HepG2 (cell line): ENCODE data around the gene TMEM108. TPM values are rescaled to one million over a fixed set of nuclear protein-coding genes. Genes with fewer than 3 reads are reported as not detected.

Source experiments
- ATAC-seq: fragments of 200-7000 bp; cut with Tn5 transposase; 3 replicates; pipeline ENCODE4 v1.9.1; 2020; ENCODE audit warnings: mild to moderate bottlenecking, moderate library complexity
- BruUV-seq: library from RNA; stranded (reverse); fragments of 400-500 nt; replicated peaks from 2 replicates; lab custom pipeline; 2021; lab: Mats Ljungman, UMichigan
- CTCF ChIA-PET: fragments of 300-600 bp; formaldehyde crosslinking; extraction: SDS; loops from one replicate; lab custom pipeline; 2021; ENCODE audit warnings: low total read pairs, inconsistent platforms, low intra/inter-chr PET ratio; lab: Yijun Ruan, JAX
- POLR2A ChIA-PET: fragments of 350-600 bp; sonication (Branson Sonifier 250); formaldehyde crosslinking; loops from one replicate; lab custom pipeline; 2020; ENCODE audit warnings: antibody characterized with exemption, inconsistent platforms; lab: Yijun Ruan, JAX
- DNase-seq: peaks from one replicate; pipeline ENCODE4 v3.0.0-alpha.2; 2015; ENCODE audit warnings: low spot score
- FAIRE-seq: peaks from 3 replicates; lab custom pipeline; 2011; peaks lifted over from hg19 to GRCh38; lab: Jason Lieb, UNC
- H2AFZ ChIP-seq: one replicate; pipeline ENCODE4 v1.6.1; 2011; ENCODE audit warnings: low read length, inconsistent platforms
- H3K27ac ChIP-seq: fragments of 300-600 bp; 3 replicates; pipeline ENCODE4 v1.8.0; 2011; ENCODE audit warnings: mixed run types, mild to moderate bottlenecking, mixed read lengths, low read length, inconsistent platforms; ENCODE audit not compliant: insufficient read depth; ENCODE audit errors: extremely low read length
- H3K27me3 ChIP-seq, 2 experiments: fragments of 200-600 bp in 1 of 2; 2 replicates in 1 of 2; 3 replicates in 1 of 2; pipeline versions ENCODE4 v1.6.0 to v1.8.0; 2011; ENCODE audit warnings: low read length in 2 of 2, mild to moderate bottlenecking in 2 of 2, moderate library complexity in 2 of 2, inconsistent platforms in 1 of 2; ENCODE audit not compliant: insufficient read depth in 2 of 2, control insufficient read depth in 1 of 2
- H3K36me3 ChIP-seq, 2 experiments: fragments of 200-600 bp in 1 of 2; replicated peaks in 1 of 2; 2 replicates in 1 of 2; 3 replicates in 1 of 2; pipeline versions ENCODE4 v1.5.1 to v1.8.0; 2011; ENCODE audit warnings: low read length in 2 of 2, inconsistent platforms in 1 of 2; ENCODE audit not compliant: insufficient read depth in 2 of 2, control insufficient read depth in 1 of 2
- H3K4me1 ChIP-seq: 2 replicates; pipeline ENCODE4 v1.5.1; 2012; ENCODE audit warnings: low read length, inconsistent platforms; ENCODE audit not compliant: insufficient read depth
- H3K4me2 ChIP-seq: 2 replicates; pipeline ENCODE4 v1.6.0; 2011; ENCODE audit warnings: low read depth, low read length, inconsistent platforms
- H3K4me3 ChIP-seq, 3 experiments: fragments of 200-600 bp in 1 of 3; sonication (generic), shearing (Covaris generic) in 1 of 3; replicated peaks in 1 of 3; 2 replicates each; pipeline ENCODE4 v1.5.1; 2011 to 2016; ENCODE audit warnings: low read length in 3 of 3, inconsistent platforms in 2 of 3, low read depth in 2 of 3, mild to moderate bottlenecking in 2 of 3, control low read depth in 1 of 3, mixed read lengths in 1 of 3; ENCODE audit not compliant: insufficient read depth in 1 of 3
- H3K79me2 ChIP-seq: one replicate; pipeline ENCODE4 v1.6.1; 2011; ENCODE audit warnings: low read length, inconsistent platforms; ENCODE audit not compliant: insufficient read depth
- H3K9ac ChIP-seq: 2 replicates; pipeline ENCODE4 v1.6.0; 2011; ENCODE audit warnings: mild to moderate bottlenecking, low read depth, low read length, inconsistent platforms; ENCODE audit not compliant: insufficient read depth
- H3K9me3 ChIP-seq: 2 replicates; pipeline ENCODE4 v1.5.1; 2012; ENCODE audit warnings: mild to moderate bottlenecking, low read length
- H4K20me1 ChIP-seq: 2 replicates; pipeline ENCODE4 v1.6.0; 2011; ENCODE audit warnings: inconsistent platforms, mild to moderate bottlenecking, low read length, moderate library complexity; ENCODE audit not compliant: insufficient read depth
- HOMEZ ChIP-seq: IDR thresholded peaks from 2 replicates; pipeline ENCODE4 v1.6.1; 2016; ENCODE audit warnings: low read depth
- LCORL ChIP-seq, 2 experiments: fragments of 450-650 bp in 1 of 2; sonication (generic) in 1 of 2; formaldehyde crosslinking in 1 of 2; IDR thresholded peaks; 2 replicates each; pipeline versions ENCODE4 v1.5.0 to v1.6.1; 2017 to 2020; ENCODE audit warnings: antibody characterized with exemption in 1 of 2, missing genetic modification reagents in 1 of 2
- ZNF329 ChIP-seq: sonication (generic); formaldehyde crosslinking; IDR thresholded peaks from 2 replicates; pipeline ENCODE4 v1.9.0; 2021; ENCODE audit warnings: low read depth, mild to moderate bottlenecking, missing genetic modification reagents
- ZNF547 ChIP-seq: sonication (generic); formaldehyde crosslinking; IDR thresholded peaks from 2 replicates; pipeline ENCODE4 v1.5.1; 2020; ENCODE audit warnings: mild to moderate bottlenecking, missing genetic modification reagents
- ZNF572 ChIP-seq: sonication (generic); formaldehyde crosslinking; IDR thresholded peaks from 2 replicates; pipeline ENCODE4 v1.5.1; 2020; ENCODE audit warnings: mild to moderate bottlenecking, missing genetic modification reagents
- ZNF850 ChIP-seq: sonication (generic); formaldehyde crosslinking; conservative IDR thresholded peaks from 2 replicates; pipeline ENCODE4 v1.9.0; 2021; ENCODE audit warnings: mild to moderate bottlenecking, missing genetic modification reagents
- ZSCAN5A ChIP-seq: sonication (generic); formaldehyde crosslinking; IDR thresholded peaks from 2 replicates; pipeline ENCODE4 v1.8.0; 2022; ENCODE audit warnings: mild to moderate bottlenecking, missing genetic modification reagents, borderline replicate concordance
- WGBS: methylation state at CpG from one replicate; pipeline ENCODE4 v1.1.6; 2017; ENCODE audit warnings: low lambda C conversion rate; 5-methylcytosine and 5-hydroxymethylcytosine counted together
- in situ Hi-C: cut with HindIII; loops from 2 replicates; pipeline ENCODE4 v1.10.0; 2017; ENCODE audit warnings: low pct_unique_long_range_greater_than_20kb; ENCODE audit not compliant: extremely low pct_ligation_motif_present
- intact Hi-C: fragments of 100-400 bp; cut with micrococcal nuclease; formaldehyde crosslinking; loops from one replicate; pipeline ENCODE4 v1.10.0; 2022; ENCODE audit not compliant: unreplicated experiment
- polyA plus RNA-seq, 8 experiments: library from polyadenylated mRNA; depleted of rRNA in 3 of 8; stranded (reverse) in 7 of 8; unstranded in 1 of 8; fragments of >200 nt; fragmentation: Illumina TruSeq in 4 of 8; extraction: Trizol in 4 of 8; gene quantifications; 2 replicates each; pipeline versions ENCODE4 v1.2.1 to v1.2.3, GENCODE V29; 2011 to 2016; ENCODE audit warnings: low read depth in 4 of 8, missing spikeins in 1 of 8, mixed read lengths in 1 of 8; ENCODE audit not compliant: insufficient read depth in 1 of 8
- total RNA-seq, 5 experiments: library from RNA; depleted of rRNA; stranded (reverse); fragments of >200 nt; fragmentation: Illumina TruSeq; extraction: Trizol; gene quantifications; 2 replicates each; pipeline ENCODE4 v1.2.3, GENCODE V29; 2016; ENCODE audit warnings: low read depth in 1 of 5

Gene TMEM108
- total and polyA plus RNA-seq, 2 of the 13 experiments (the other 11 are each of a cell fraction or from before 2014, with no cell fraction given), result not detected

- TF ChIP-seq ZSCAN5A (CRISPR knock-in tag) (no peak), ZNF572 (CRISPR knock-in tag) (no peak)
- TF ChIP-seq, all 625 proteins: peak for 0
These were observed 192.0 kb downstream of the TMEM108 start (continued) for GRCh38 chr3:133230195-133230594.

GRCh38 chr3:133236901-133237300 lies 198.7 kb downstream of the TMEM108 start:
- TF ChIP-seq ZNF329 (CRISPR knock-in tag) (no peak), ZNF850 (CRISPR knock-in tag) (no peak), HOMEZ (CRISPR knock-in tag) (no peak), LCORL (IDR thresholded peaks at IDR 0.05) (no peak), LCORL (CRISPR knock-in tag; IDR thresholded peaks at IDR 0.05) (no peak), ZNF547 (no peak)
- in situ Hi-C loops (no loop called here), intact Hi-C loops (no loop called here)
- Histone ChIP-seq H3K9ac (no peak overlapping the region), H4K20me1 (no peaks in the 10 kb centered on the region), H3K4me2 (no peak overlapping the region), H3K4me3 (no peak overlapping the region), H3K27me3 (no peaks in the 10 kb centered on the region), H3K27ac (no peak overlapping the region), H3K9me3 (no peaks in the 10 kb centered on the region), H3K36me3 (no peaks in the 10 kb centered on the region), H2AFZ (no peak overlapping the region), H3K79me2 (no peaks in the 10 kb centered on the region), H3K4me1 (no peaks in the 10 kb centered on the region)
- FAIRE-seq (no peak), DNase-seq (no peak), ATAC-seq (no peak)
- WGBS, result 0% methylated on average over 1 of the region's 1 CpG
- no TSS peak for BruUV-seq
- ChIA-PET CTCF (no interaction called here), POLR2A (no interaction called here)
